Measurements from ENCODE around the gene HOTAIR. TPM values are rescaled to one million over a fixed set of nuclear protein-coding genes. Genes with fewer than 3 reads are reported as not detected.

Gene HOTAIR
- total and polyA plus RNA-seq, 4 donors, result 0.59 TPM; not detected in 3

DNA sequence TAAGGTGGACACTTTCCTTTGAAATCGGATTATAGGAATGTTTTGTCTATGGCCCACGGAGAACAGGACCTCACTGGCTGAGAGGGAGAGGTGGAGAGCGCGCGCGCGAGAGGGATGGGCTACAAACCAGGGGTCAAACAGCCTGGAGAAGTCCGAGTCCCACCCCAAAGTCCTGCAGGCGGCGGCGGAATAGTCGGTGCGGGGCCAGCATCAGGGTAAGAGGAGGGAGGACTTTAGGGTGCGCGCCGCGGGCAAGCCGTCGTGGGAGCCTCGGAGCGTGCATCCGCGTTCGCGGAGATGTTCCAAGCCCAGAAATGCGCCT is 30.7 kb upstream of the HOTAIR start:
- Histone ChIP-seq H3K27ac (ENCODE audit: low read depth, low read length) (peak overlapping the region; percentile 99), H3K27me3 (ENCODE audit: control insufficient read depth, insufficient read depth, low read length) (peaks cover 6% of the 10 kb centered on the region), H3K9me3 (ENCODE audit: control insufficient read depth, insufficient read depth, low read length) (no peaks in the 10 kb centered on the region), H3K36me3 (ENCODE audit: control insufficient read depth, insufficient read depth, low read length) (peaks cover 22% of the 10 kb centered on the region), H3K4me3 (ENCODE audit: low read depth, low read length) (peak overlapping the region; percentile 48), H3K4me1 (ENCODE audit: control insufficient read depth, insufficient read depth, low read length) (peaks cover 92% of the 10 kb centered on the region)
- DNase-seq (ENCODE audit: low read depth in 4 of 6, low spot score in 6 of 6), result no peak
- 5% methylated on average over 26 of the region's 26 CpGs for WGBS (ENCODE audit: insufficient coverage)

GRCh38 chr12:54004841-54005530 is 30.2 kb upstream of the HOTAIR start:
- peak overlapping the region; percentile 99 for H3K27ac ChIP-seq (ENCODE audit: low read depth, low read length)
- peak overlapping the region; percentile 48 for H3K4me3 ChIP-seq (ENCODE audit: low read depth, low read length)
- H3K36me3 ChIP-seq (ENCODE audit: control insufficient read depth, insufficient read depth, low read length), result peaks cover 22% of the 10 kb centered on the region
- no peaks in the 10 kb centered on the region for H3K9me3 ChIP-seq (ENCODE audit: control insufficient read depth, insufficient read depth, low read length)
- WGBS (ENCODE audit: insufficient coverage), result 13% methylated on average over 26 of the region's 31 CpGs
- DNase-seq (ENCODE audit: low read depth in 4 of 6, low spot score in 6 of 6), result no peak
- peaks cover 87% of the 10 kb centered on the region for H3K4me1 ChIP-seq (ENCODE audit: control insufficient read depth, insufficient read depth, low read length)
- H3K27me3 ChIP-seq (ENCODE audit: control insufficient read depth, insufficient read depth, low read length), result peaks cover 6% of the 10 kb centered on the region

DNA sequence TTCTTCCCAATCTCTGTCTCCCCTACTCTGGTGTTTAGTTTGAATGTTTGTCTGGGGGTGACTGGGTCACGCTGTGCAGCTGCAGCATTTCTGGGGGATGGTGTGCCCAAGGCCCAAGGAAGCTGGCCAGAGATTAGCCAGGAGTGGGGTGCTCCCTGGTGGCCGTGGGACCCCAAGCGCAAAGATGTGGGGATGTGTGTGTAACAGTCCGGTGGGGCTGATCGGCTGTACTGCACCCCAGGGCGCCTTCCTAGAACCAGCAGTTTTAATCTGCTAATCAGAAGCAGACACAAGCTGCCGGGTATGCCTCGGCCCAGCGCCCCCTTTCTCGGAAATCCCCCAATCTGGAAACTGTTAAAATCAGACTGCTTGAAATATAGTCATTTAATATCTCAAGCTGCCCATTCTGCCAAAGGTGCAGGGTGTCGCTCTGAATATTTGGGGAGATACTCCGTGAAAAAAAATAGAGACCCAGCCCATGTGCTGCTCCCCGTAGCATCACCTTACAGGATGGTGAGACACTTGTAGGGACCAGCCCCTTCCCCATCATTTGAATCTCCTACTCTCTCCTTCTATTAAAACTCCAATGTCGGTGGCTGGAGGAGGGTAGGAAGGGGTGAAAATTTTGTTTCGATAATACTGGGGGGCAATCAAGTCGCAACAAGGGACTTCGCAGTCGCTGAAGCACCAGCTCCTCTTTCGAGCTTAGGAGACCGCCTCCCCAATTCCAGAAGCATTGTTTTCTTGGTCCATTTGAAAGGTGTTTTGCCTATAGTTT is 29.5 kb upstream of the HOTAIR start:
- H3K27me3 ChIP-seq (ENCODE audit: control insufficient read depth, insufficient read depth, low read length), result peaks cover 6% of the 10 kb centered on the region
- no peak for DNase-seq (ENCODE audit: low read depth in 4 of 6, low spot score in 6 of 6)
- H3K27ac ChIP-seq (ENCODE audit: low read depth, low read length), result peak overlapping the region; percentile 99
- H3K4me1 ChIP-seq (ENCODE audit: control insufficient read depth, insufficient read depth, low read length), result peaks cover 84% of the 10 kb centered on the region
- peak overlapping the region; percentile 48 for H3K4me3 ChIP-seq (ENCODE audit: low read depth, low read length)
- H3K9me3 ChIP-seq (ENCODE audit: control insufficient read depth, insufficient read depth, low read length), result no peaks in the 10 kb centered on the region
- 9% methylated on average over 5 of the region's 20 CpGs for WGBS (ENCODE audit: insufficient coverage)
- peaks cover 22% of the 10 kb centered on the region for H3K36me3 ChIP-seq (ENCODE audit: control insufficient read depth, insufficient read depth, low read length)

- H3K27me3 ChIP-seq (ENCODE audit: control insufficient read depth, insufficient read depth, low read length), result peaks cover 6% of the 10 kb centered on the region
- peak overlapping the region; percentile 48 for H3K4me3 ChIP-seq (ENCODE audit: low read depth, low read length)
- no peak for DNase-seq (ENCODE audit: low read depth in 4 of 6, low spot score in 6 of 6)
- H3K27ac ChIP-seq (ENCODE audit: low read depth, low read length), result peak overlapping the region; percentile 99
- peaks cover 85% of the 10 kb centered on the region for H3K4me1 ChIP-seq (ENCODE audit: control insufficient read depth, insufficient read depth, low read length)
- H3K36me3 ChIP-seq (ENCODE audit: control insufficient read depth, insufficient read depth, low read length), result peaks cover 22% of the 10 kb centered on the region
- H3K9me3 ChIP-seq (ENCODE audit: control insufficient read depth, insufficient read depth, low read length), result no peaks in the 10 kb centered on the region
- 23% methylated on average over 3 of the region's 3 CpGs for WGBS (ENCODE audit: insufficient coverage)
Observed at GRCh38 chr12:54003625-54004024, 28.9 kb upstream of the HOTAIR start.

DNA sequence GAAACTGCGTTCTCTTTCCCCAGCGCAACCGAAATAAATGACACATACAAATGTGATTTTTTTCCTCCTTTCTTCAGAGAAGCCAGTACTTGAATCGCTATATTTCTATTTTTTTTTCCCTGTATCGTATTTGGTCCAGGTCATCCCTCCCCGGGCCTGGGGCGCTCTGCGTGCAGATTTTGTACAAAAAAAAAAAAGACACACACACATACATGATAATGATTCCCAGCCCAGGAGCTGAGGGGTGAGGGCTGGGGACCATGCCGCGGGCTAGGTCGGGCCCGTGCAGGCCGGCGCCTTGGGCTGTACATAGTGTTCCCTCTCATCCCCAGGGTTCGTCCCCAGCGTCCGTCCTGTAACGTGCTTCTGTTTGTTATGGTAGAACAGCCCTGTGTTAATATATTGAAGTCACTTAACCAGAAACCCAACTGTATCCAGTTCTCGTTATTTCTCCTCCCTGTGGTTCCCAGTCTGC is 28.2 kb upstream of the HOTAIR start:
- DNase-seq (ENCODE audit: low read depth in 4 of 6, low spot score in 6 of 6), result no peak
- Histone ChIP-seq H3K9me3 (ENCODE audit: control insufficient read depth, insufficient read depth, low read length) (no peaks in the 10 kb centered on the region), H3K36me3 (ENCODE audit: control insufficient read depth, insufficient read depth, low read length) (peaks cover 22% of the 10 kb centered on the region), H3K27me3 (ENCODE audit: control insufficient read depth, insufficient read depth, low read length) (peaks cover 6% of the 10 kb centered on the region), H3K4me3 (ENCODE audit: low read depth, low read length) (peak overlapping the region; percentile 94), H3K4me1 (ENCODE audit: control insufficient read depth, insufficient read depth, low read length) (peaks cover 85% of the 10 kb centered on the region), H3K27ac (ENCODE audit: low read depth, low read length) (peak overlapping the region; percentile 99)
- 18% methylated on average over 7 of the region's 19 CpGs for WGBS (ENCODE audit: insufficient coverage)

DNA sequence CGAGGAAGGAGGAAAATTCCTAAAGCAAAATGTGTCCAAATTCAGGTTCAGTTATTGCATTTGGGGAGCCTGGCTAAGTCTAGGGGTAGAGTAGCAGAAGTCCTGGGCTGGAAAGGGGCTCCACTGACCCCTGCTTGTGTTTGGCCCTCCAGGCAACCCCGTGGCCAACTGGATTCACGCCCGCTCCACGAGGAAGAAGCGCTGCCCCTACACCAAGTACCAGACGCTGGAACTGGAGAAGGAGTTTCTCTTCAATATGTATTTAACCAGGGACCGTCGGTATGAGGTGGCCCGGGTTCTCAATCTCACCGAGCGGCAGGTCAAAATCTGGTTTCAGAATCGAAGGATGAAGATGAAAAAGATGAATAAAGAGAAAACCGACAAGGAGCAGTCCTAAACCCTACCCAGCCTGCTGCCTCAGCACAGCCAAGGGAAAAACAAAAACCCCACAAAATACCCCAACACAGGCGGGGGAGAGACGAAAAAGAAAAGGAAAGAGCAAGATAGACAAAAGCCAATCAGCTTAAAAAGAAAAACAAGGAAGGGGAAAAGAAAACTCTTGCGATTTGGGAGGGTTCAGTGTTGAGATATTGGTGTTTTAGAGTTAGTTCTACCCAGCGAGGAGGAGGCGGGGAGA is 27.6 kb upstream of the HOTAIR start:
- peaks cover 87% of the 10 kb centered on the region for H3K4me1 ChIP-seq (ENCODE audit: control insufficient read depth, insufficient read depth, low read length)
- WGBS (ENCODE audit: insufficient coverage), result 10% methylated on average over 6 of the region's 19 CpGs
- H3K36me3 ChIP-seq (ENCODE audit: control insufficient read depth, insufficient read depth, low read length), result peaks cover 22% of the 10 kb centered on the region
- DNase-seq (ENCODE audit: low read depth in 4 of 6, low spot score in 6 of 6), result no peak
- H3K27ac ChIP-seq (ENCODE audit: low read depth, low read length), result peak overlapping the region; percentile 99
- peak overlapping the region; percentile 94 for H3K4me3 ChIP-seq (ENCODE audit: low read depth, low read length)
- peaks cover 6% of the 10 kb centered on the region for H3K27me3 ChIP-seq (ENCODE audit: control insufficient read depth, insufficient read depth, low read length)
- H3K9me3 ChIP-seq (ENCODE audit: control insufficient read depth, insufficient read depth, low read length), result no peaks in the 10 kb centered on the region

DNA sequence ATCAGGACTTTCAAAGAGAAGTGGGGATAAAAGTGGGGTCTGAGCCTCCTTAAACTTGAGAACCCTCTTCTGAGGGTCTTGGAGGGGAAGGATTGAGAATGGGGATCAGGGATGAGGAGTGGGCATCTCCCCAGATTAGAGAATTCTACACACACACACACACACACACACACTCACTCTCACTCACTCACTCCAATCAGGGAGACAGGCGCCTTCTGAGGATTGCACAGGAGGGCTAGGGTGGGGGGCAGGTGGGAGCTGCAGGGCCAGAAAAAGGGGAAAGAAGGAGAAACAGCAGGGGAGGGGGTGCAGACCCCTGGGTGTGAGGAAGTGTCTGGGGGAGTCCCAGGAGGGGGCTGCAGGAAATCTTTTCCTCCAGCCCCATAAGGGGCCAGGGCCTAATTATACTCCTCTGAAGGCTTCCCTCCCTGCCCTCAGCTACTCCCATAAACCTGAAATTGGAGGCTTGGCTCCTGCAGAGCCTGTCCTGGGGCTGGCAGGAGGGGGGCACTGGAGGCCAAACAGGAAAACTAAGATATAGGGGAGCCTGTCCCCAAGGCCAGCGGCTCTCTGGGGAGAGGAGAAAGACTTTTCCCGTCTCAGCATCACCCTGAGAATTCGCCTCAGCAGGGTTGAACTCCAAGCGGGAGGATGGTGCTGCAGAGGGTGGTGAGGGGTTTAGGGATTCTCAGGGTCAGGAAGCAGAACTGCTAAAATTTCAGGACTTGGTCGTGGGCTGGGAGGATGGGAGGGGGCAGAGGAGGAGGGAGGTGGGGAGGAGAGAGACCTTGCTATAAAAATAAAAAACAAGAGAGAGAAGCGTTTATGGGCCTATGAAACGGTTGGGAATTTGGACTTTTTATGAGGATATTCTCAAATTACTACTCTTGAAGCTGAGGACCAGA is 26.8 kb upstream of the HOTAIR start:
- Histone ChIP-seq H3K36me3 (ENCODE audit: control insufficient read depth, insufficient read depth, low read length) (peaks cover 22% of the 10 kb centered on the region), H3K27ac (ENCODE audit: low read depth, low read length) (peak overlapping the region; percentile 99), H3K4me1 (ENCODE audit: control insufficient read depth, insufficient read depth, low read length) (peaks cover 87% of the 10 kb centered on the region), H3K4me3 (ENCODE audit: low read depth, low read length) (peak overlapping the region; percentile 94), H3K9me3 (ENCODE audit: control insufficient read depth, insufficient read depth, low read length) (no peaks in the 10 kb centered on the region), H3K27me3 (ENCODE audit: control insufficient read depth, insufficient read depth, low read length) (peaks cover 13% of the 10 kb centered on the region)
- 14% methylated on average over 4 of the region's 8 CpGs for WGBS (ENCODE audit: insufficient coverage)
- no peak for DNase-seq (ENCODE audit: low read depth in 4 of 6, low spot score in 6 of 6)

DNA sequence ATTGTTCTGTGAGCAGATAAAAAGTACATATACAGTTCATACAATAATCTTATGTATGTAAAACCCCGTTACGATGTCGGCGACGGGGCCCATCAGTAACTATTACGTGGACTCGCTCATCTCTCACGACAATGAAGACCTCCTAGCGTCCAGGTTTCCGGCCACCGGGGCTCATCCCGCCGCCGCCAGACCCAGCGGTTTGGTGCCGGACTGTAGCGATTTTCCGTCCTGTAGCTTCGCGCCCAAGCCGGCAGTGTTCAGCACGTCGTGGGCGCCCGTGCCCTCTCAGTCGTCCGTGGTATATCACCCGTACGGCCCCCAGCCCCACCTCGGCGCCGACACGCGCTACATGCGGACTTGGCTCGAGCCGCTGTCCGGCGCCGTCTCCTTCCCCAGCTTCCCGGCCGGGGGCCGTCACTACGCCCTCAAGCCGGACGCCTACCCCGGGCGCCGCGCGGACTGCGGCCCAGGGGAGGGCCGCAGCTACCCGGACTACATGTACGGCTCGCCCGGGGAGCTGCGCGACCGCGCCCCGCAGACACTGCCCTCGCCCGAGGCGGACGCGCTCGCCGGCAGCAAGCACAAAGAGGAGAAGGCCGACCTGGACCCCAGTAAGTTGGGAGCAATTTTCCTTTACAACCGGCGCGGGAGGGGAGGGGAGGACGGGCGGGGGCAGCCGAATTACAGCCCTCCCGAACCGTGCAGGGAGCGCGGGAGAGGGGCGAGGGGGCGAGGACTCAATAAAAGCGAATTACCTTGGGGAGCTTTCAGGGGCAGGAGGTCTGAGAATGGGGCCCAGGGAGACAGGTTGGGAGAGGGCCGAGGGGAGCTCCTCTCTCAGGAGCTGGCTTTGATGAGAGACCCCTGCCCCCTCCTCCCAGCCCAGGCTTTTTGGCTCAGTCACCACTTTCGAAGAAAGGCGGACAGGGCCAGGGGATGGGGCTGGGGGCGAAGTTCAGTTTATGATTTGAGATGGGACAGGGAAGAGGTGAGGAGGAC is 25.7 kb upstream of the HOTAIR start, which contains the start of gene HOXC9:
Gene HOXC9 (plus strand): TSS at position 46 of the 999 bp plus-strand sequence. CDS start 28 bp downstream, at position 74.
- WGBS (ENCODE audit: insufficient coverage), result under 1% methylated on average over 83 of the region's 87 CpGs
- DNase-seq (ENCODE audit: low read depth in 4 of 6, low spot score in 6 of 6), result no peak
- Histone ChIP-seq H3K27me3 (ENCODE audit: control insufficient read depth, insufficient read depth, low read length) (peaks cover 13% of the 10 kb centered on the region), H3K4me3 (ENCODE audit: low read depth, low read length) (peak within 1 kb of the TSS; percentile 94), H3K36me3 (ENCODE audit: control insufficient read depth, insufficient read depth, low read length) (peaks cover 25% of the 10 kb centered on the region), H3K4me1 (ENCODE audit: control insufficient read depth, insufficient read depth, low read length) (peaks cover 87% of the 10 kb centered on the region), H3K27ac (ENCODE audit: low read depth, low read length) (peak within 1 kb of the TSS; percentile 99), H3K9me3 (ENCODE audit: control insufficient read depth, insufficient read depth, low read length) (no peaks in the 10 kb centered on the region)

Measured in spinal cord (tissue), 10 donors.